GM19455 (cell line): ENCODE results near the gene FBLN2.
"Not testable (repeated sequence)": the region's sequence is repeated elsewhere in the genome, so short reads cannot be mapped to it uniquely, and the experiment has no call there.

Experiments
- ATAC-seq: cut with Tn5 transposase; IDR thresholded peaks from one replicate; pipeline ENCODE4 v1.9.1; 2021; ENCODE audit not compliant: unreplicated experiment

The FBLN2 gene

GRCh38 chr3:13548696-13549622, at the start of gene FBLN2:
TSS of gene FBLN2 (plus strand) at chr3:13549125. CDS start at chr3:13570356, 21,231 bp downstream.
- ATAC-seq, result no peak

GRCh38 chr3:13499246-13499645, 49.7 kb upstream of the FBLN2 start:
- not testable (repeated sequence) for ATAC-seq

- no peak for ATAC-seq
Measured at GRCh38 chr3:13500133-13500885, 48.6 kb upstream of the FBLN2 start.

GRCh38 chr3:13501056-13501455, 47.9 kb upstream of the FBLN2 start:
- no peak for ATAC-seq

- ATAC-seq, result no peak
Measured at GRCh38 chr3:13501521-13501920, 47.4 kb upstream of the FBLN2 start.

- no peak for ATAC-seq
Measured at GRCh38 chr3:13501958-13502790, 46.8 kb upstream of the FBLN2 start.

GRCh38 chr3:13502791-13503060, 46.2 kb upstream of the FBLN2 start:
- ATAC-seq, result no peak

- no peak for ATAC-seq
Measured at GRCh38 chr3:13504161-13504831, 44.6 kb upstream of the FBLN2 start.

- no peak for ATAC-seq
Measured at GRCh38 chr3:13505147-13506130, 43.5 kb upstream of the FBLN2 start.

- no peak for ATAC-seq
Measured at GRCh38 chr3:13506239-13506638, 42.7 kb upstream of the FBLN2 start.

GRCh38 chr3:13506680-13507079, 42.2 kb upstream of the FBLN2 start:
- ATAC-seq, result no peak

GRCh38 chr3:13507247-13507569, 41.7 kb upstream of the FBLN2 start:
- ATAC-seq, result no peak

- ATAC-seq, result no peak
Measured at GRCh38 chr3:13507570-13508339, 41.2 kb upstream of the FBLN2 start.

GRCh38 chr3:13508496-13508895, 40.4 kb upstream of the FBLN2 start:
- no peak for ATAC-seq

- no peak for ATAC-seq
Measured at GRCh38 chr3:13509059-13509815, 39.7 kb upstream of the FBLN2 start.

- no peak for ATAC-seq
Measured at GRCh38 chr3:13509816-13510192, 39.1 kb upstream of the FBLN2 start.

GRCh38 chr3:13512451-13512850, 36.5 kb upstream of the FBLN2 start:
- no peak for ATAC-seq
